Endothelial cell of umbilical vein (primary cell): ENCODE measurements around the gene NLGN1.

Experiments
- CTCF ChIP-seq, 2 donors: IDR thresholded peaks; 1 replicate in 1 of 2; 2 replicates in 1 of 2; pipeline ENCODE4 v1.5.1; 2011; ENCODE audit warnings: low read length in 2 of 2, mild to moderate bottlenecking in 2 of 2, moderate library complexity in 2 of 2, control low read depth in 1 of 2, inconsistent platforms in 1 of 2, low read depth in 1 of 2; ENCODE audit not compliant: insufficient read depth in 1 of 2; ENCODE audit errors: extremely low read depth in 1 of 2
- MAX ChIP-seq: IDR thresholded peaks from 2 replicates; pipeline ENCODE4 v1.6.1; 2011; ENCODE audit not compliant: insufficient read depth, insufficient read length
- MYC ChIP-seq: IDR thresholded peaks from one replicate; pipeline ENCODE4 v1.6.1; 2011; ENCODE audit warnings: mild to moderate bottlenecking, low read depth, low read length
- POLR2A ChIP-seq: IDR thresholded peaks from 2 replicates; pipeline ENCODE4 v1.6.1; 2012; ENCODE audit warnings: low read depth, mild to moderate bottlenecking, control low read depth, low read length
- POLR2AphosphoS5 ChIP-seq: IDR thresholded peaks from 2 replicates; pipeline ENCODE4 v1.6.1; 2012; ENCODE audit warnings: low read depth, mild to moderate bottlenecking, control low read depth, low read length, moderate library complexity; ENCODE audit not compliant: insufficient read depth

- TF ChIP-seq CTCF (IDR thresholded peaks at IDR 0.05; ENCODE audit: extremely low read depth in 1 of 2, insufficient read depth in 1 of 2, low read depth in 1 of 2, low read length in 2 of 2) (peak; percentile 61 to 65), POLR2A (no peak), MYC (no peak), POLR2AphosphoS5 (no peak), MAX (no peak)
Measured at GRCh38 chr3:173553635-173554280, 156.2 kb downstream of the NLGN1 start.
